Caki2 (cell line): ENCODE data around the gene EDN1. TPM values are rescaled to one million over a fixed set of nuclear protein-coding genes. Genes with fewer than 3 reads are reported as not detected.
A peak's percentile ranks its signal among the peaks of the same experiment; 100 is the strongest.
"Not testable (repeated sequence)": the region's sequence is repeated elsewhere in the genome, so short reads cannot be mapped to it uniquely, and the experiment has no call there.

Experiments
- DNase-seq: peaks from one replicate; pipeline ENCODE4 v3.0.0-alpha.2; 2015; ENCODE audit warnings: low read depth
- in situ Hi-C: cut with HindIII; loops from 2 replicates; pipeline ENCODE4 v1.10.0; 2016; ENCODE audit warnings: low sequenced_read_pairs, low pct_unique_long_range_greater_than_20kb, mixed read lengths
- total RNA-seq: library from RNA; depleted of rRNA; stranded (reverse); fragments of >200 nt; shearing (Covaris generic); gene quantifications from 2 replicates; pipeline ENCODE4 v1.2.3, GENCODE V29; 2014; ENCODE audit warnings: low replicate concordance

EDN1 gene
- total RNA-seq, 1 experiment from 2014 or later, result 9.5 TPM

- in situ Hi-C loops, result no loop called here
- DNase-seq, result no peak
Observed at GRCh38 chr6:12313306-12313991, 23.3 kb downstream of the EDN1 start.

- DNase-seq, result peak; percentile 77
- in situ Hi-C loops, result no loop called here
Observed at GRCh38 chr6:12313992-12314589, 23.9 kb downstream of the EDN1 start.

GRCh38 chr6:12314751-12315150 lies 24.6 kb downstream of the EDN1 start:
- no peak for DNase-seq
- in situ Hi-C loops, result no loop called here

- no peak for DNase-seq
- in situ Hi-C loops, result no loop called here
Observed at GRCh38 chr6:12315292-12316081, 25.3 kb downstream of the EDN1 start.

GRCh38 chr6:12318749-12319148 lies 28.6 kb downstream of the EDN1 start:
- in situ Hi-C loops, result no loop called here
- DNase-seq, result no peak

- in situ Hi-C loops, DNase-seq: not testable (repeated sequence)
Observed at GRCh38 chr6:12320074-12320473, 29.9 kb downstream of the EDN1 start.

- in situ Hi-C loops, result no loop called here
Observed at GRCh38 chr6:12324099-12324498, 33.9 kb downstream of the EDN1 start.

GRCh38 chr6:12324748-12325147 lies 34.6 kb downstream of the EDN1 start:
- DNase-seq, result no peak
- in situ Hi-C loops, result no loop called here

More at GRCh38 chr6:12324099-12324498, 33.9 kb downstream of the EDN1 start:
- peak; percentile 88 for DNase-seq

- DNase-seq, result no peak
- in situ Hi-C loops, result no loop called here
Observed at GRCh38 chr6:12325872-12326271, 35.7 kb downstream of the EDN1 start.

- in situ Hi-C loops, result no loop called here
- no peak for DNase-seq
Observed at GRCh38 chr6:12327391-12327790, 37.2 kb downstream of the EDN1 start.

GRCh38 chr6:12327988-12328387 lies 37.8 kb downstream of the EDN1 start:
- DNase-seq, result no peak
- in situ Hi-C loops, result no loop called here

- DNase-seq, result no peak
- in situ Hi-C loops, result no loop called here
Observed at GRCh38 chr6:12328701-12329100, 38.5 kb downstream of the EDN1 start.

- in situ Hi-C loops, result no loop called here
Observed at GRCh38 chr6:12331474-12331873, 41.3 kb downstream of the EDN1 start.

GRCh38 chr6:12331951-12332749 lies 42.0 kb downstream of the EDN1 start:
- no peak for DNase-seq
- in situ Hi-C loops, result no loop called here

More at GRCh38 chr6:12331474-12331873, 41.3 kb downstream of the EDN1 start:
- DNase-seq, result no peak

- DNase-seq, in situ Hi-C loops: not testable (repeated sequence)
Observed at GRCh38 chr6:12332750-12333079, 42.6 kb downstream of the EDN1 start.

GRCh38 chr6:12333128-12333527 lies 43.0 kb downstream of the EDN1 start:
- no peak for DNase-seq
- in situ Hi-C loops, result no loop called here

- in situ Hi-C loops, result no loop called here
- no peak for DNase-seq
Observed at GRCh38 chr6:12334526-12335130, 44.5 kb downstream of the EDN1 start.

- no peak for DNase-seq
- in situ Hi-C loops, result no loop called here
Observed at GRCh38 chr6:12335131-12335527, 45.0 kb downstream of the EDN1 start.
